ENCODE measurements around the gene GLIS2.

Gene GLIS2

GRCh38 chr16:4297480-4297879 lies 18.4 kb upstream of the GLIS2 start:
- no peak for DNase-seq (ENCODE audit: low read depth in 1 of 2, low spot score in 1 of 2)

GRCh38 chr16:4298761-4299522 lies 16.9 kb upstream of the GLIS2 start:
- DNase-seq (ENCODE audit: low read depth in 1 of 2, low spot score in 1 of 2) = no peak

- no peak for DNase-seq (ENCODE audit: low read depth in 1 of 2, low spot score in 1 of 2)
Observed at GRCh38 chr16:4301177-4301576, 14.7 kb upstream of the GLIS2 start.

- no peak for DNase-seq (ENCODE audit: low read depth in 1 of 2, low spot score in 1 of 2)
Observed at GRCh38 chr16:4301968-4302367, 13.9 kb upstream of the GLIS2 start.

- no peak for DNase-seq (ENCODE audit: low read depth in 1 of 2, low spot score in 1 of 2)
Observed at GRCh38 chr16:4303973-4304372, 11.9 kb upstream of the GLIS2 start.

GRCh38 chr16:4306470-4307214 lies 9.2 kb upstream of the GLIS2 start:
- DNase-seq (ENCODE audit: low read depth in 1 of 2, low spot score in 1 of 2) = no peak

GRCh38 chr16:4307215-4308037 lies 8.4 kb upstream of the GLIS2 start:
- peak; percentile 87 to 92 for DNase-seq (ENCODE audit: low read depth in 1 of 2, low spot score in 1 of 2)

GRCh38 chr16:4309102-4309832 lies 6.6 kb upstream of the GLIS2 start:
- DNase-seq (ENCODE audit: low read depth in 1 of 2, low spot score in 1 of 2) = no peak

- peak in 1 of 2 donors; percentile 37 for DNase-seq (ENCODE audit: low read depth in 1 of 2, low spot score in 1 of 2)
Observed at GRCh38 chr16:4309833-4310266, 6.0 kb upstream of the GLIS2 start.

GRCh38 chr16:4313563-4314531 lies 2.0 kb upstream of the GLIS2 start:
- DNase-seq (ENCODE audit: low read depth in 1 of 2, low spot score in 1 of 2) = no peak

GRCh38 chr16:4314532-4315185 lies 1.2 kb upstream of the GLIS2 start:
- no peak for DNase-seq (ENCODE audit: low read depth in 1 of 2, low spot score in 1 of 2)

GRCh38 chr16:4316108-4316863 lies 419 bp downstream of the GLIS2 start:
- no peak for DNase-seq (ENCODE audit: low read depth in 1 of 2, low spot score in 1 of 2)

- no peak for DNase-seq (ENCODE audit: low read depth in 1 of 2, low spot score in 1 of 2)
Observed at GRCh38 chr16:4316864-4317531, 1.1 kb downstream of the GLIS2 start.

GRCh38 chr16:4317532-4318450 lies 1.9 kb downstream of the GLIS2 start:
- DNase-seq (ENCODE audit: low read depth in 1 of 2, low spot score in 1 of 2) = no peak

- no peak for DNase-seq (ENCODE audit: low read depth in 1 of 2, low spot score in 1 of 2)
Observed at GRCh38 chr16:4318451-4318910, 2.6 kb downstream of the GLIS2 start.

- DNase-seq (ENCODE audit: low read depth in 1 of 2, low spot score in 1 of 2) = no peak
Observed at GRCh38 chr16:4318967-4319366, 3.1 kb downstream of the GLIS2 start.

Data from activated CD4-positive, alpha-beta T cell treated with anti-CD3 and anti-CD28 coated beads, Interleukin-2, amount 50 U/mL, for 24 hours (primary cell).